NB4 (cell line): Measurements from ENCODE around the gene KIRREL3.

Source experiments
- MYC ChIP-seq: IDR thresholded peaks from 2 replicates; pipeline ENCODE4 v1.6.1; 2011; ENCODE audit warnings: low read depth, low read length
- POLR2A ChIP-seq: IDR thresholded peaks from 2 replicates; pipeline ENCODE4 v1.6.1; 2011; ENCODE audit warnings: mild to moderate bottlenecking; ENCODE audit not compliant: insufficient read length; ENCODE audit errors: extremely low read depth
- TF ChIP-seq, protein P1 (sequence below): IDR thresholded peaks from one replicate; pipeline ENCODE4 v1.5.1; 2012; ENCODE audit warnings: low read depth, low read length
- TF ChIP-seq, protein P2 (sequence below): IDR thresholded peaks from 2 replicates; pipeline ENCODE4 v1.6.1; 2011; ENCODE audit warnings: low read depth, low read length

DNA sequence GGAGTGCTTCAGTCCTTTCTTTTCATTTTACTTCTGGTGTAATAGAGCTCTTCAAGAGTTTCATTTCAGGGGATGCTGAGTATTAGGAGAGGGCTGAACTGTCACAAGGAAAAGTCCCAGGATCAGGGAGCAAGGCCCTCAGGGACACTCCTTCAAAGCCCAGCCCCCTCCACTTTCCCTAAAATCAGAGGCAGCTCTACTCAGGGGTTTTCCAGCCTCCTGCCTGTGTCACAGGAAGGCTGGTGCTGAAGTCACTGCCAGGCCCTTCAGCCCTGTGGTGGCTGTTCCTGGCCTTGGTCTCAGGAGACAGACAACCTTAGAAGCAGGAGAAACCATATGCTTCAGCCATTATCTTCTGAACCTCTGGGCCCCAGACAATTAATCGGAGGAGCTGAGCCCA lies 36.4 kb upstream of the KIRREL3 start:
- no peak for TF ChIP-seq POLR2A
- TF ChIP-seq, protein P1, sequence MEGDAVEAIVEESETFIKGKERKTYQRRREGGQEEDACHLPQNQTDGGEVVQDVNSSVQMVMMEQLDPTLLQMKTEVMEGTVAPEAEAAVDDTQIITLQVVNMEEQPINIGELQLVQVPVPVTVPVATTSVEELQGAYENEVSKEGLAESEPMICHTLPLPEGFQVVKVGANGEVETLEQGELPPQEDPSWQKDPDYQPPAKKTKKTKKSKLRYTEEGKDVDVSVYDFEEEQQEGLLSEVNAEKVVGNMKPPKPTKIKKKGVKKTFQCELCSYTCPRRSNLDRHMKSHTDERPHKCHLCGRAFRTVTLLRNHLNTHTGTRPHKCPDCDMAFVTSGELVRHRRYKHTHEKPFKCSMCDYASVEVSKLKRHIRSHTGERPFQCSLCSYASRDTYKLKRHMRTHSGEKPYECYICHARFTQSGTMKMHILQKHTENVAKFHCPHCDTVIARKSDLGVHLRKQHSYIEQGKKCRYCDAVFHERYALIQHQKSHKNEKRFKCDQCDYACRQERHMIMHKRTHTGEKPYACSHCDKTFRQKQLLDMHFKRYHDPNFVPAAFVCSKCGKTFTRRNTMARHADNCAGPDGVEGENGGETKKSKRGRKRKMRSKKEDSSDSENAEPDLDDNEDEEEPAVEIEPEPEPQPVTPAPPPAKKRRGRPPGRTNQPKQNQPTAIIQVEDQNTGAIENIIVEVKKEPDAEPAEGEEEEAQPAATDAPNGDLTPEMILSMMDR: no peak
- TF ChIP-seq, protein P2, sequence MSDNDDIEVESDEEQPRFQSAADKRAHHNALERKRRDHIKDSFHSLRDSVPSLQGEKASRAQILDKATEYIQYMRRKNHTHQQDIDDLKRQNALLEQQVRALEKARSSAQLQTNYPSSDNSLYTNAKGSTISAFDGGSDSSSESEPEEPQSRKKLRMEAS: no peak
- TF ChIP-seq MYC: no peak
